Adipose tissue (tissue), 3 donors: ENCODE results near the gene CNKSR3. TPM values are rescaled to one million over a fixed set of nuclear protein-coding genes. Genes with fewer than 3 reads are reported as not detected.

Experiments
- H3K27ac ChIP-seq: one replicate; pipeline ENCODE4 v1.5.1; 2013; ENCODE audit warnings: low read depth, low read length
- WGBS, 3 donors: extraction: QIAGEN DNeasy Blood & Tissue Kit; methylation state at CpG; one replicate each; pipeline ENCODE4 v1.1.7; 2013; 5-methylcytosine and 5-hydroxymethylcytosine counted together
- polyA plus RNA-seq, 3 donors: library from polyadenylated mRNA; stranded (reverse); fragments of 200-250 nt; gene quantifications; one replicate each; pipeline ENCODE4 v1.2.3, GENCODE V29; 2013
- donor health status: healthy with polysubstance abuse.
- donor health status: Bipolar disorder and iron deficiency.
- donor health status: healthy.

Gene CNKSR3
- polyA plus RNA-seq, 3 donors = 3.8 to 6.8 (median 6.5) TPM

- 49 to 62% (median 52%) methylated on average over 4 of the region's 4 CpGs for WGBS, 3 donors
- no peak overlapping the region for H3K27ac ChIP-seq
Observed at GRCh38 chr6:154408891-154409500, 101.5 kb downstream of the CNKSR3 start.

GRCh38 chr6:154407440-154407839 is 103.0 kb downstream of the CNKSR3 start:
- no peak overlapping the region for H3K27ac ChIP-seq
- WGBS, 3 donors = 97 to 98% (median 98%) methylated on average over 5 of the region's 5 CpGs

GRCh38 chr6:154406869-154407268 is 103.6 kb downstream of the CNKSR3 start:
- WGBS, 3 donors = 96 to 97% (median 97%) methylated on average over 10 of the region's 10 CpGs

GRCh38 chr6:154406301-154406700 is 104.2 kb downstream of the CNKSR3 start:
- H3K27ac ChIP-seq = no peak overlapping the region
- 95 to 97% (median 97%) methylated on average over 20 of the region's 20 CpGs for WGBS, 3 donors

More at GRCh38 chr6:154406869-154407268, 103.6 kb downstream of the CNKSR3 start:
- no peak overlapping the region for H3K27ac ChIP-seq

- WGBS, 3 donors = 73 to 91% (median 77%) methylated on average over 6 of the region's 6 CpGs
- H3K27ac ChIP-seq = no peak overlapping the region
Observed at GRCh38 chr6:154404791-154405400, 105.6 kb downstream of the CNKSR3 start.

- H3K27ac ChIP-seq = no peak overlapping the region
- 28 to 55% (median 37%) methylated on average over 4 of the region's 4 CpGs for WGBS, 3 donors
Observed at GRCh38 chr6:154403788-154404187, 106.7 kb downstream of the CNKSR3 start.

- WGBS, 3 donors = 93 to 96% (median 94%) methylated on average over 6 of the region's 6 CpGs
- H3K27ac ChIP-seq = no peak overlapping the region
Observed at GRCh38 chr6:154402081-154402780, 108.3 kb downstream of the CNKSR3 start.

GRCh38 chr6:154399097-154399496 is 111.4 kb downstream of the CNKSR3 start:
- H3K27ac ChIP-seq = no peak overlapping the region
- WGBS, 3 donors = 84 to 93% (median 87%) methylated on average over 5 of the region's 5 CpGs

- no peak overlapping the region for H3K27ac ChIP-seq
- WGBS, 3 donors = 93 to 99% (median 97%) methylated on average over 9 of the region's 9 CpGs
Observed at GRCh38 chr6:154397491-154398195, 112.8 kb downstream of the CNKSR3 start.

GRCh38 chr6:154395878-154396277 is 114.6 kb downstream of the CNKSR3 start:
- no peak overlapping the region for H3K27ac ChIP-seq
- 96 to 97% (median 97%) methylated on average over 6 of the region's 6 CpGs for WGBS, 3 donors

GRCh38 chr6:154395316-154395715 is 115.2 kb downstream of the CNKSR3 start:
- H3K27ac ChIP-seq = no peak overlapping the region

- WGBS, 3 donors = 76 to 85% (median 82%) methylated on average over 3 of the region's 3 CpGs
- H3K27ac ChIP-seq = no peak overlapping the region
Observed at GRCh38 chr6:154394571-154394970, 115.9 kb downstream of the CNKSR3 start.

GRCh38 chr6:154390034-154390433 is 120.5 kb downstream of the CNKSR3 start:
- no peak overlapping the region for H3K27ac ChIP-seq
- WGBS, 3 donors = 90 to 97% (median 96%) methylated on average over 1 of the region's 1 CpG

GRCh38 chr6:154388803-154389202 is 121.7 kb downstream of the CNKSR3 start:
- no peak overlapping the region for H3K27ac ChIP-seq
- 93 to 98% (median 95%) methylated on average over 3 of the region's 3 CpGs for WGBS, 3 donors

GRCh38 chr6:154386848-154387717 is 123.4 kb downstream of the CNKSR3 start:
- no peak overlapping the region for H3K27ac ChIP-seq
- 84 to 95% (median 93%) methylated on average over 5 of the region's 5 CpGs for WGBS, 3 donors

GRCh38 chr6:154384191-154384590 is 126.3 kb downstream of the CNKSR3 start:
- 63 to 75% (median 73%) methylated on average over 2 of the region's 2 CpGs for WGBS, 3 donors
- no peak overlapping the region for H3K27ac ChIP-seq

GRCh38 chr6:154383273-154383672 is 127.2 kb downstream of the CNKSR3 start:
- 94 to 99% (median 96%) methylated on average over 6 of the region's 6 CpGs for WGBS, 3 donors

GRCh38 chr6:154382740-154383139 is 127.7 kb downstream of the CNKSR3 start:
- H3K27ac ChIP-seq = no peak overlapping the region
- 59 to 85% (median 83%) methylated on average over 8 of the region's 8 CpGs for WGBS, 3 donors

More at GRCh38 chr6:154383273-154383672, 127.2 kb downstream of the CNKSR3 start:
- no peak overlapping the region for H3K27ac ChIP-seq
